Uterus (tissue), 4 donors: ENCODE measurements around the gene MAP3K7CL. TPM values are rescaled to one million over a fixed set of nuclear protein-coding genes. Genes with fewer than 3 reads are reported as not detected.
A peak's percentile ranks its signal among the peaks of the same experiment; 100 is the strongest.

Experiments
- DNase-seq, 2 donors: peaks; one replicate each; pipeline ENCODE4 v3.0.0-alpha.2; 2019 to 2020
- H3K27ac ChIP-seq, 2 donors: fragments of 200-600 bp; sonication (generic); 1 replicate in 1 of 2; 2 replicates in 1 of 2; pipeline ENCODE4 v1.5.1; 2016 to 2018
- H3K27me3 ChIP-seq, 2 donors: fragments of 200-600 bp; sonication (generic); one replicate each; pipeline ENCODE4 v1.5.1; 2018 to 2019; ENCODE audit warnings: control low read depth in 1 of 2
- H3K36me3 ChIP-seq, 2 donors: fragments of 200-600 bp; sonication (generic); one replicate each; pipeline ENCODE4 v1.5.1; 2019; ENCODE audit warnings: control low read depth in 1 of 2
- H3K4me1 ChIP-seq, 2 donors: fragments of 200-600 bp; sonication (generic); one replicate each; pipeline ENCODE4 v1.5.1; 2018 to 2019; ENCODE audit warnings: control low read depth in 1 of 2
- H3K4me3 ChIP-seq, 2 donors: fragments of 200-600 bp; sonication (generic); 1 replicate in 1 of 2; 2 replicates in 1 of 2; pipeline ENCODE4 v1.5.1; 2018 to 2019; ENCODE audit warnings: mild to moderate bottlenecking in 1 of 2
- H3K9me3 ChIP-seq, 2 donors: fragments of 200-600 bp; sonication (generic); one replicate each; pipeline ENCODE4 v1.5.1; 2019; ENCODE audit warnings: control low read depth in 1 of 2
- POLR2A ChIP-seq, 2 donors: fragments of 450-650 bp; IDR thresholded peaks; one replicate each; pipeline ENCODE4 v1.6.1; 2016; ENCODE audit warnings: antibody characterized with exemption in 2 of 2, mild to moderate bottlenecking in 1 of 2, moderate library complexity in 1 of 2
- intact Hi-C: fragments of 100-400 bp; cut with DNase I; formaldehyde crosslinking; loops from one replicate; pipeline ENCODE4 v1.15.1; 2023; ENCODE audit warnings: low total_unique reads
- total RNA-seq, 4 donors: library from RNA; depleted of rRNA in 3 of 4; stranded (reverse); fragments of >200 nt in 3 of 4; gene quantifications; one replicate each; pipeline versions ENCODE4 v1.1.0 to v1.2.4, GENCODE V29; 2014 to 2023
- TF ChIP-seq, protein P1 (sequence below), 4 experiments: fragments of 200-600 bp in 2 of 4; fragments of 450-650 bp in 2 of 4; sonication (generic) in 2 of 4; IDR thresholded peaks; one replicate each; pipeline ENCODE4 v1.5.1; 2016 to 2019; ENCODE audit warnings: antibody characterized with exemption in 4 of 4, mild to moderate bottlenecking in 2 of 4, moderate library complexity in 1 of 4
- donor health status: DM: yes; HTN: yes; CAD: no.

MAP3K7CL gene
- total RNA-seq, 4 donors from 2014 or later, result 2.3 to 7.3 (median 5.5) TPM

GRCh38 chr21:29179503-29179902 is 49.1 kb downstream of the MAP3K7CL start:
- no peaks in the 10 kb centered on the region for H3K9me3 ChIP-seq
- no peaks in the 10 kb centered on the region for H3K36me3 ChIP-seq
- no peaks in the 10 kb centered on the region for H3K4me1 ChIP-seq
- H3K4me3 ChIP-seq, result no peak overlapping the region
- no peak for DNase-seq
- no peaks in the 10 kb centered on the region for H3K27me3 ChIP-seq
- TF ChIP-seq POLR2A (IDR thresholded peaks at IDR 0.05), result no peak
- TF ChIP-seq, protein P1, sequence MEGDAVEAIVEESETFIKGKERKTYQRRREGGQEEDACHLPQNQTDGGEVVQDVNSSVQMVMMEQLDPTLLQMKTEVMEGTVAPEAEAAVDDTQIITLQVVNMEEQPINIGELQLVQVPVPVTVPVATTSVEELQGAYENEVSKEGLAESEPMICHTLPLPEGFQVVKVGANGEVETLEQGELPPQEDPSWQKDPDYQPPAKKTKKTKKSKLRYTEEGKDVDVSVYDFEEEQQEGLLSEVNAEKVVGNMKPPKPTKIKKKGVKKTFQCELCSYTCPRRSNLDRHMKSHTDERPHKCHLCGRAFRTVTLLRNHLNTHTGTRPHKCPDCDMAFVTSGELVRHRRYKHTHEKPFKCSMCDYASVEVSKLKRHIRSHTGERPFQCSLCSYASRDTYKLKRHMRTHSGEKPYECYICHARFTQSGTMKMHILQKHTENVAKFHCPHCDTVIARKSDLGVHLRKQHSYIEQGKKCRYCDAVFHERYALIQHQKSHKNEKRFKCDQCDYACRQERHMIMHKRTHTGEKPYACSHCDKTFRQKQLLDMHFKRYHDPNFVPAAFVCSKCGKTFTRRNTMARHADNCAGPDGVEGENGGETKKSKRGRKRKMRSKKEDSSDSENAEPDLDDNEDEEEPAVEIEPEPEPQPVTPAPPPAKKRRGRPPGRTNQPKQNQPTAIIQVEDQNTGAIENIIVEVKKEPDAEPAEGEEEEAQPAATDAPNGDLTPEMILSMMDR (IDR thresholded peaks at IDR 0.05), result no peak
- no peak overlapping the region for H3K27ac ChIP-seq
- intact Hi-C loops, result no loop called here

DNA sequence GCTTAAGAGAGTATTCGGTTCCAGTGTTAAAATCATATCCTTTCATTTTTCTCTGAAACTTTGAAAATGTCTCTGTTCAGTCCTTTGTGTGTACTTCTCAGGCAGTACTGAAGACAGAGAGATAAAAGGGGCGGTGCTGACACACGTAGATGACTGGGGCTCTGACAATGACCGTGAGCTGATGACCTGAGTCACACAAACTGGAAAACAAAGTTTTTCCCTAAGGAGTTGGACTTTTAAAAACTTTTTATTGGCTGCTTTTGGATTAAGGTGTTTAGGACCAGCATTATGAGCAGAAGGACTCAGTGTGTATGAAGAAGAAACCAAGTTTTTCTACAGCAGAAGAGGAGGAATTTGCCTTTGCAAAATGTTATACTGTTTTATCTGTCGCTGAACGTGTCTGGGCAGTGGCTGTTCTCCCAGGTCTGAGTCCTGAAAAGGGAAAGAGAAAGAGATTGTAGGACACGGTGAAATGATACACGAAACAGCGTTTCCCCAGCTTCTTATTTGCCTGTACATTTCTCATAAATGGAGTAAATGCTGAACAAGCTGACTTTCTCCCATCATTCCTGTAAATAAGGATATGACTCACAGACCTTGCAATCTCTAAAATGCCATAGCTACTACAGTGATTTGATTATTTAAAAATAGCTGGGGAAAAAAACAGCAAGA is 51.5 kb downstream of the MAP3K7CL start:
- DNase-seq, result no peak
- Histone ChIP-seq H3K9me3 (no peaks in the 10 kb centered on the region), H3K4me3 (peak overlapping the region; percentile 9 to 32), H3K4me1 (no peaks in the 10 kb centered on the region), H3K27me3 (no peaks in the 10 kb centered on the region), H3K36me3 (no peaks in the 10 kb centered on the region), H3K27ac (peak overlapping the region; percentile 84 to 92)
- intact Hi-C loops, result no loop called here
- no peak for TF ChIP-seq POLR2A (IDR thresholded peaks at IDR 0.05)
- TF ChIP-seq, protein P1 (IDR thresholded peaks at IDR 0.05), result no peak

DNA sequence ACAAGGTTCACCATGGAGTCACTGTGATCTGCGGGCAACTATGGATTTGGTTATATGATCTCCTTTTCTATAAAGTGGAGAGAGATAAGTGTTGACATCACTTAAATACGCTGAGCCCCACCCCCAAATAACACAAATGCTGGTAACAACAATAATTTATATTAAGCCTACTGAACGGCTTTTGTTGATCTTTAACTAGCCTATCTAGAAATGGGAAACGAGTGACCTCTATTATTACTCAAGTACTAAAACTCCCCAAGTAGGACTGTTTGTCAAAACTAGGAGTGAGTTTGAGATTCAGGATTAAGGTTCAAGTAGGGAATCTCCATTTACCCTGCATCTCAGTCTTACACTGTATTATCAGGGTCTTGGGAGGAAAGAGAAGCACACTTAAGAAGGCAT is 52.2 kb downstream of the MAP3K7CL start:
- DNase-seq, result no peak
- Histone ChIP-seq H3K4me3 (peak overlapping the region in 1 of 2 donors; percentile 32), H3K27me3 (no peaks in the 10 kb centered on the region), H3K4me1 (no peaks in the 10 kb centered on the region), H3K36me3 (no peaks in the 10 kb centered on the region), H3K9me3 (no peaks in the 10 kb centered on the region), H3K27ac (peak overlapping the region; percentile 84 to 92)
- intact Hi-C loops, result no loop called here
- TF ChIP-seq, protein P1 (IDR thresholded peaks at IDR 0.05), result no peak
- TF ChIP-seq POLR2A (IDR thresholded peaks at IDR 0.05), result no peak

DNA sequence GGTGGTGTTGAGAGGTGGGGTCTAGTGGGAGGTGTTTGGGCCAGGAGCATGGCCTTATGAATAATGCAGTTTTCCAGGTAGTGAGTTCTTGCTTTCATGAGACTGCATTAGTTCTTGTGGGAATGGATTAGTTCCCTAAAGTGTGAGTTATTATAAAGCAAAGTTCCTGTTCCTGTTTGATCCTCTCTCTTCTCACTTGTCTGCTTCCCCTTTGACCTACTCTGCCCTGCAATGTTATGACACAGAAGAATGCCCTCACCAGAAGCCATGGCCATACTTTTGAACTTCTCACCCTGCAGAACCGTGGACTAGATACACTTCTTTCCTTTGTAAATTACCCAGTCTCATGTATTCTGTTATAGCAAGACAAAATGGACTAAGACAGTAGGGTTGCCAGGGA is 53.6 kb downstream of the MAP3K7CL start:
- TF ChIP-seq, protein P1 (IDR thresholded peaks at IDR 0.05), result no peak
- no peak for TF ChIP-seq POLR2A (IDR thresholded peaks at IDR 0.05)
- Histone ChIP-seq H3K27ac (no peak overlapping the region), H3K36me3 (no peaks in the 10 kb centered on the region), H3K27me3 (no peaks in the 10 kb centered on the region), H3K4me3 (no peak overlapping the region), H3K9me3 (no peaks in the 10 kb centered on the region), H3K4me1 (no peaks in the 10 kb centered on the region)
- no peak for DNase-seq
- intact Hi-C loops, result no loop called here

GRCh38 chr21:29185172-29185571 is 54.7 kb downstream of the MAP3K7CL start:
- TF ChIP-seq POLR2A (IDR thresholded peaks at IDR 0.05), result no peak
- TF ChIP-seq, protein P1 (IDR thresholded peaks at IDR 0.05), result no peak
- no peaks in the 10 kb centered on the region for H3K27me3 ChIP-seq
- no peak for DNase-seq
- intact Hi-C loops, result no loop called here
- H3K9me3 ChIP-seq, result no peaks in the 10 kb centered on the region
- H3K27ac ChIP-seq, result no peak overlapping the region
- H3K4me3 ChIP-seq, result no peak overlapping the region
- H3K4me1 ChIP-seq, result no peaks in the 10 kb centered on the region
- no peaks in the 10 kb centered on the region for H3K36me3 ChIP-seq
